ENCODE results near the gene PPP6R2.

Gene PPP6R2

GRCh38 chr22:50467341-50467740 is 124.2 kb downstream of the PPP6R2 start:
- DNase-seq (ENCODE audit: low read depth, low spot score), result no peak

- no peak for DNase-seq (ENCODE audit: low read depth, low spot score)
Measured at GRCh38 chr22:50467773-50468440, 124.8 kb downstream of the PPP6R2 start.

GRCh38 chr22:50468626-50469025 is 125.5 kb downstream of the PPP6R2 start:
- DNase-seq (ENCODE audit: low read depth, low spot score), result no peak

GRCh38 chr22:50469377-50470305 is 126.5 kb downstream of the PPP6R2 start:
- DNase-seq (ENCODE audit: low read depth, low spot score), result no peak

GRCh38 chr22:50470491-50470890 is 127.4 kb downstream of the PPP6R2 start:
- DNase-seq (ENCODE audit: low read depth, low spot score), result no peak

GRCh38 chr22:50471197-50471847 is 128.2 kb downstream of the PPP6R2 start:
- DNase-seq (ENCODE audit: low read depth, low spot score), result no peak

GRCh38 chr22:50471962-50472361 is 128.8 kb downstream of the PPP6R2 start:
- no peak for DNase-seq (ENCODE audit: low read depth, low spot score)

- no peak for DNase-seq (ENCODE audit: low read depth, low spot score)
Measured at GRCh38 chr22:50473088-50473487, 130.0 kb downstream of the PPP6R2 start.

- peak; percentile 47 for DNase-seq (ENCODE audit: low read depth, low spot score)
Measured at GRCh38 chr22:50473855-50474671, 130.9 kb downstream of the PPP6R2 start.

- peak; percentile 93 for DNase-seq (ENCODE audit: low read depth, low spot score)
Measured at GRCh38 chr22:50474710-50475651, 131.9 kb downstream of the PPP6R2 start, which contains the start of gene SBF1. SBF1 (minus strand) TSS chr22:50475035; CDS start chr22:50474840, 195 bp downstream.

- no peak for DNase-seq (ENCODE audit: low read depth, low spot score)
Measured at GRCh38 chr22:50475652-50476002, 132.5 kb downstream of the PPP6R2 start.

GRCh38 chr22:50476868-50477267 is 133.7 kb downstream of the PPP6R2 start:
- DNase-seq (ENCODE audit: low read depth, low spot score), result no peak

- peak; percentile 58 for DNase-seq (ENCODE audit: low read depth, low spot score)
Measured at GRCh38 chr22:50477923-50478322, 134.8 kb downstream of the PPP6R2 start.

GRCh38 chr22:50479721-50480120 is 136.6 kb downstream of the PPP6R2 start:
- DNase-seq (ENCODE audit: low read depth, low spot score), result no peak

- DNase-seq (ENCODE audit: low read depth, low spot score), result no peak
Measured at GRCh38 chr22:50481045-50481439, 137.9 kb downstream of the PPP6R2 start.

GRCh38 chr22:50481440-50482106 is 138.4 kb downstream of the PPP6R2 start, which contains the start of gene ADM2:
ADM2 (plus strand) TSS chr22:50481543; CDS start chr22:50481848, 305 bp downstream.
- peak; percentile 65 for DNase-seq (ENCODE audit: low read depth, low spot score)

- DNase-seq (ENCODE audit: low read depth, low spot score), result no peak
Measured at GRCh38 chr22:50482107-50483074, 139.3 kb downstream of the PPP6R2 start.

GRCh38 chr22:50483106-50483505 is 140.0 kb downstream of the PPP6R2 start:
- DNase-seq (ENCODE audit: low read depth, low spot score), result no peak

All from ELF-1 (cell line).